Subcutaneous adipose tissue (tissue), 4 donors: ENCODE results near the gene MYT1. TPM values are rescaled to one million over a fixed set of nuclear protein-coding genes. Genes with fewer than 3 reads are reported as not detected.

Source experiments
- total RNA-seq, 4 donors: library from RNA; depleted of rRNA; stranded (reverse); fragments of >200 nt; gene quantifications; one replicate each; pipeline ENCODE4 v1.1.0, GENCODE V29; 2016
- TF ChIP-seq, protein P1 (sequence below): fragments of 450-650 bp; IDR thresholded peaks from one replicate; pipeline ENCODE4 v1.5.1; 2016; ENCODE audit warnings: low read depth, mild to moderate bottlenecking, control low read depth, antibody characterized with exemption, moderate library complexity

The MYT1 gene
- total RNA-seq, 4 donors from 2014 or later: not detected

DNA sequence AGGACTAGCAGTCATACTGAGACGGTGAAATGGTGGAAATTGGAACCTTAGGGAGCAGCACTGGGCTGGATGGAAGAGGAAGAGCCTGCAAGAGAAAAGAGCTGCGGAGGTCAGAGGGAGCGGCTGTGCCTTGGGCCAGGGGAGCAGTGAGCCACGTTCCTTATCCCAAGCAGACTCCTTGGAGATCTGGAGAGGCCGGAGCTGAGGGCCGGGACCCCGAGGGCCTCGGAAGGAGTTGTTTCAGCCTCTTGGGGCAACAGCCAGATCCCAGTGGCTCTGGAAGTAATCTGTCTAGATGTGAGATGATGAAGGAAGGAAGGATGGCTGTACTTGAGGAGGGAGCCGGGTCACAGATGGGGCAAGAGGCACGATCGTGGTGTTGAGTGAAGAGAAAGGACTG, 107.4 kb downstream of the MYT1 start:
- TF ChIP-seq, protein P1, sequence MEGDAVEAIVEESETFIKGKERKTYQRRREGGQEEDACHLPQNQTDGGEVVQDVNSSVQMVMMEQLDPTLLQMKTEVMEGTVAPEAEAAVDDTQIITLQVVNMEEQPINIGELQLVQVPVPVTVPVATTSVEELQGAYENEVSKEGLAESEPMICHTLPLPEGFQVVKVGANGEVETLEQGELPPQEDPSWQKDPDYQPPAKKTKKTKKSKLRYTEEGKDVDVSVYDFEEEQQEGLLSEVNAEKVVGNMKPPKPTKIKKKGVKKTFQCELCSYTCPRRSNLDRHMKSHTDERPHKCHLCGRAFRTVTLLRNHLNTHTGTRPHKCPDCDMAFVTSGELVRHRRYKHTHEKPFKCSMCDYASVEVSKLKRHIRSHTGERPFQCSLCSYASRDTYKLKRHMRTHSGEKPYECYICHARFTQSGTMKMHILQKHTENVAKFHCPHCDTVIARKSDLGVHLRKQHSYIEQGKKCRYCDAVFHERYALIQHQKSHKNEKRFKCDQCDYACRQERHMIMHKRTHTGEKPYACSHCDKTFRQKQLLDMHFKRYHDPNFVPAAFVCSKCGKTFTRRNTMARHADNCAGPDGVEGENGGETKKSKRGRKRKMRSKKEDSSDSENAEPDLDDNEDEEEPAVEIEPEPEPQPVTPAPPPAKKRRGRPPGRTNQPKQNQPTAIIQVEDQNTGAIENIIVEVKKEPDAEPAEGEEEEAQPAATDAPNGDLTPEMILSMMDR: no peak

DNA sequence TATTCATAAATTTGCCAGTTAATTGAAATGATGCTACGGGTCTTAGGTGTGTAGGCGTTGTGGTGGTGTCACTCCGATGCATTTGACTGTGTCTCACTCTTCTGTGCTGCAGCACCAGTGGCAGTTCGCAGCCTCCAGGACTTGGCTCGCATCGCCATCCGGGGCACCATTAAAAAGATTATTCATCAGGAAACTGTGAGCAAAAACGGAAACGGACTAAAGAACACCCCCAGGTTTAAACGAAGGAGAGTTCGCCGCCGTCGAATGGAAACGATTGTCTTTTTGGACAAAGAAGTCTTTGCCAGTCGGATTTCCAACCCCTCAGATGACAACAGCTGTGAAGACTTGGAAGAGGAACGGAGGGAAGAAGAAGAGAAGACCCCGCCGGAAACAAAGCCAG, 108.9 kb downstream of the MYT1 start:
- TF ChIP-seq, protein P1: no peak

DNA sequence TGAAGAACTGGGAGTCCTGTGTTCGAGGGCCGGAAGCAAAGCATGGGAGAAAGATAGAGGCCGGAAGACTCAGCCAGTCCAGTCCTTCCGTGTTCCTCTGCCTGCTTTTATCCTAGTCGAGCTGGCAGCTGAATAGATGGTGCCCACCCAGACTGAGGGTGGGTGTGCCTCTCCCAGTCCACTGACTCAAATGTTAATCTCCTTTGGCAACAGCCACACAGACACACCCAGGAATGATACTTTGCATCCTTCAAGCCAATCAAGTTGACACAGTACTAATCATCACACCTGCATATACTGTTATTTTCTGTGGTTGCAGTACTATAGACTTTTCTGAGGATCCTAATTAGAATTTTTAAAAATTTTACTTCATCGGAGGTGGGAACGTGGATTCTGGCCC, 112.6 kb downstream of the MYT1 start:
- TF ChIP-seq, protein P1: no peak

DNA sequence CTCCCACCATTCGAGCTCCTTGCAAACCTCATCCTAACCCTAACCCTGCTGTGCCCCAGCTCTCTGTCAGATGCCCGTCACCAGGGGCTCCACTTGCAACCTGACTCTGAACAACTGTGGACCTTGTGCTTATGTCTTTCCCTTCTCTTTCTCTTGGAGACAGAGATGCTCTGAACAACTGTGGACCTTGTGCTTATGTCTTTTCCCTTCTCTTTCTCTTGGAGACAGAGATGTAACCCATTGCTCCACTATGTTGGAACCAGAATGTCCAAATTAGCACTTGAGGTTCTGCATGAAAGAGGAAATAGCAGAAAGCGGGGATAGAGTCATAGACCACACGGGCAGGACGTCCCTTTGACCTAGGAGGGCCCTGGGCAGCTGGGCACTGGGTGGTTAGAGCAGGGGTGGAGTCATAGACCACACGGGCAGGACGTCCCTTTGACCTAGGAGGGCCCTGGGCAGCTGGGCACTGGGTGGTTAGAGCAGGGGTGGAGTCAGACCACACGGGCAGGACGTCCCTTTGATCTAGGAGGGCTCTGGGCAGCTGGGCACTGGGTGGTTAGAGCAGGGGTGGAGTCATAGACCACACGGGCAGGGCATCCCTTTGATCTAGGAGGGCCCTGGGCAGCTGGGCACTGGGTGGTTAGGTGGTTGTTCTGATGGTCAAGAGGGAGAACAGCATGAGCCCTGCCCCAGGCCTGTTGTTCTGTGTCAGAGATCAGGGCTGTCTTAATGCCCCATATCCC, 113.5 kb downstream of the MYT1 start:
- TF ChIP-seq, protein P1: no peak

DNA sequence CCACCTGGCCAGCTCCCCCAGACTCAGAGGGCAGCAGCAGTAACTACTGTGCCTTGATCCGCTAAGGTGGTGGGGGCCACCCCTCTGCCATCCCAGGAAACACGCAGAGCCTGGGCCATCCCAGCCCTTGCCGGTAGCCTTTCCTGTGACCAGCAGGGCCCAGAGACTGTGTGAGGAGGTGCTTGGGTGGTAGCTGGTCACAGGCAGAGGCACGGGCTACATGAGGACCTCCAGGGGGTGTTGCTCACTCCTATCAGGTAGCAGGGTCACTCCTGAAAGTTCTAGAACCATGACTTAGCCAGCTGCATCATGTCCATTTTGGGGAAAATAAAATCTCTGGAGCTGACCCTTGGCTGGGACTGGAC, 114.0 kb downstream of the MYT1 start:
- TF ChIP-seq, protein P1: no peak

DNA sequence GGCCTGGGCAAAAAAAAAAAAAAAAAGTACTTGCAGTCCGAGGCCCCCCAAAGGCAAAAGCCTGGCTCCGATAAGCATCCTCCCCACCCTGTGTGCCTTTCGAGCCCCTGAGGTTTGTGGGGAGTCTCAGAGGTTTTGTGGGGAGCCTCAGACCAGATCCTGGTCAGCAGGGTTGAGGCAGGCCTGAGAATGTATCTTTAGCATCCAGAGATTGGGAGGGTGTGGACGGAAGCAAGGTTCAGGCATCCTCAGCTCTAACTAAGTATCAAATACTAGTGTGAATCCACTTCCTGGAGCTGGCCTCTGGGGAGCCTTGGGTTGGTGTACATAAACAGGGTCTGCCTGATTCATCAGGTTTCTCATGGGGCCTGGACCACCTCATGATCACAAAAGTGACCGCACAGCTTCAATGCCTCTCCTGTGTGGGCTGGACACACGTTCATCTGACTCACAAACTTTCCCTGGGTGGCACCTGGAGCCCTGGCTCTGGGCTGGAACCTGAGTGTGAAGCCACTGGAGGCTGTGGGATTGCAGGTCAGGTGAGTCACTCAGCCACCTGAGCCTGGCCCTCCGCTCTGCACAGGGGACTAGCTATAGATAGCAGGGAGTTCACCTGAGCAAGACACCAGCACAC, 115.7 kb downstream of the MYT1 start:
- TF ChIP-seq, protein P1: no peak

DNA sequence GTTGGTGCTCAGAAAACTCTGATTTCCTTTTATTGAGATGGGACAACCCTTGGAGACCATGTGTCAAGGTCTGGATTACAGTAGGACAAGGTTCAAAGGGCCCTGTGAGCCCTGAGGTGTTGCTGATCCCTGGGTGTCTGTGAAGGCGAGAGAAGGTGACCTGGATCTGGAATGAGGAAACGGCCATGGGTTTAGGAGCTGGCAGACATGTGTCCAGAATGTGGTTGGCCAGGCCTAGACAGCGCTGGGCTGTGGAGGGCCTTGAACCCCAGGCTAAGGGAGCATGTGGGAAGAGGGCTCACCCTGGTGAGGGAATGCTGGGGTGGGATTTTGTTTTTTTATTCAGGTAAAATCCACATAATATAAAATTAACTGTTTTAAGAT, 116.2 kb downstream of the MYT1 start:
- TF ChIP-seq, protein P1: no peak
